CD1c-positive myeloid dendritic cell (primary cell): ENCODE measurements around the gene PLP1.

Experiments
- DNase-seq: peaks from one replicate; pipeline ENCODE4 v3.0.0-alpha.2; 2016; ENCODE audit errors: extremely low spot score

Gene PLP1

GRCh38 chrX:103830848-103831247 lies 54.2 kb downstream of the PLP1 start:
- DNase-seq: no peak

- DNase-seq: peak; percentile 41
These were observed 54.7 kb downstream of the PLP1 start for GRCh38 chrX:103831342-103831802.

DNA sequence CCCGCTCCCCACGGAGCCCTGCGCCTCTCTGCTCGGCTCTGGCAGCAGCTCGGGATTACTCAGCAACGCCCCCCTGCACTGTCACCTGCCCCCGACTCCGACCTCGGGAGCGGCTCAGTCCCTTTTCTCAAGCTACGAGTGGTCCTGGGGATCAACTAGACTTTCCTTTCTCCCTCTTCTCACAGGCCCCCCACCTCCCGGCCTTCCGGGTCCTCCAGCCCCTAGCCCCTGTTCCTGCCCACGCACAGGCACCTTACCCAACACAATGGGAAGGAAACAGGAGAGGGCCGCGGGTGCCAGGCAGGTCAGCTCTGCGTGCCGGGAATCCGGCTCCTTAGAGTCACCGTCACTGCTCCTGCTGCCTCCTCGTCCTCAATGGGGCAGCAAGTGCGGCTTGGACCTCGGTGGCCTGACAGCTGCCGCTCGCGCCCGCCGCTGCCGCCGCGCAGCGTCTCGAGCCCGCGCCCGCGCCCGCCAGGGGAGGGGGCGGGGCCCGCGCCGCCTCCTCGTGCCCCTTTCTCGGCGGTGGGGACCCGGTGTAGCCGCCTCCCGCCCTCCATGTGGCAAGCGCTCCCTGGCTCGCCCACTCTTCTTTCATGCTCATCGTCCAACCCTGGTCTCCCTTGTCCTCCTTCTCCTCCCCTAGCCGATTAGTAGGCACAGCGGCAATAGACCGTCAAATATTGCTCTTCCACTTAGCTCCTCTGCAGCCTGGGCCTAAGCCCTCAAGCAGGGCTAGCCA lies 55.3 kb downstream of the PLP1 start, which contains the start of gene RAB9B:
TSS of gene RAB9B (minus strand) at position 455 of the 742 bp plus-strand sequence. CDS start 6,473 bp downstream, outside the sequence.
- DNase-seq: peak; percentile 9

DNA sequence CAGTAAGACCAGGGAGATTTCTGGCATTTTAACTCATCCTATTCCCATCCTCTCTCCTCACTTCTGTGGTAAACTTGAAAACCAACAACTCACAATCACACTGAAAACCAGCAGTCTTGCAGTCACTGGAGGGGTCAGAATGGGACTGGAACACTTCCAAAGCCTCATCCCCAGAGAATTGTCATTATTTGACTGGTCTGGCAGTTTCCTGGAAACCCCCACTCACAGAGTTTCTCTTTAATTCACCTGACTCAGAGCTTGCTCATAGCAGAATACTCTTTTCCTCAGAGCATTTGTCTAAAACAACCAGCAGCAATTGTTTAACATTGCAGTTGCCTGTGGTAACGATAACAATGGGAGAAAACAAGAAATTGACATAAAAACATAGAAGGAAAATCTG lies 62.8 kb downstream of the PLP1 start:
- DNase-seq: no peak
